Hematopoietic multipotent progenitor cell (in vitro differentiated cells): ENCODE measurements around the gene CCDC174. TPM values are rescaled to one million over a fixed set of nuclear protein-coding genes. Genes with fewer than 3 reads are reported as not detected.
"Not testable (repeated sequence)": the region's sequence is repeated elsewhere in the genome, so short reads cannot be mapped to it uniquely, and the experiment has no call there.

Experiments used
- DNase-seq, 3 donors: peaks; one replicate each; pipeline ENCODE4 v3.0.0-alpha.2; 2011 to 2015; ENCODE audit warnings: low read depth in 2 of 3, low spot score in 2 of 3
- total RNA-seq: library from RNA; depleted of rRNA; stranded (reverse); fragments of >200 nt; gene quantifications from one replicate; pipeline ENCODE4 v1.2.3, GENCODE V29; 2012

Gene CCDC174
- total RNA-seq: 9.7 TPM

GRCh38 chr3:14651440-14652251 lies at the start of gene CCDC174:
Gene CCDC174, plus strand, starts transcription at chr3:14651762. Its CDS starts 75 bp downstream, at chr3:14651837.
- DNase-seq: peak; percentile 92 to 100 (median 99)

GRCh38 chr3:14602006-14602803 lies 49.4 kb upstream of the CCDC174 start:
- DNase-seq: no peak

- no peak for DNase-seq
These were observed 48.5 kb upstream of the CCDC174 start for GRCh38 chr3:14602804-14603644.

- DNase-seq: no peak
These were observed 46.5 kb upstream of the CCDC174 start for GRCh38 chr3:14605067-14605466.

- DNase-seq: no peak
These were observed 45.8 kb upstream of the CCDC174 start for GRCh38 chr3:14605744-14606143.

GRCh38 chr3:14606669-14607339 lies 44.8 kb upstream of the CCDC174 start:
- DNase-seq: no peak

GRCh38 chr3:14608298-14608697 lies 43.3 kb upstream of the CCDC174 start:
- DNase-seq: no peak

- not testable (repeated sequence) for DNase-seq
These were observed 42.5 kb upstream of the CCDC174 start for GRCh38 chr3:14609058-14609457.

GRCh38 chr3:14609506-14609905 lies 42.1 kb upstream of the CCDC174 start:
- DNase-seq: no peak

- no peak for DNase-seq
These were observed 41.6 kb upstream of the CCDC174 start for GRCh38 chr3:14609941-14610340.

GRCh38 chr3:14614189-14614588 lies 37.4 kb upstream of the CCDC174 start:
- no peak for DNase-seq

- DNase-seq: no peak
These were observed 36.7 kb upstream of the CCDC174 start for GRCh38 chr3:14614862-14615261.

GRCh38 chr3:14616606-14617507 lies 34.7 kb upstream of the CCDC174 start:
- DNase-seq: no peak

- no peak for DNase-seq
These were observed 34.0 kb upstream of the CCDC174 start for GRCh38 chr3:14617508-14618023.

GRCh38 chr3:14619605-14620004 lies 32.0 kb upstream of the CCDC174 start:
- DNase-seq: no peak

- DNase-seq: no peak
These were observed 31.1 kb upstream of the CCDC174 start for GRCh38 chr3:14620512-14620911.

GRCh38 chr3:14621093-14621492 lies 30.5 kb upstream of the CCDC174 start:
- DNase-seq: no peak

- DNase-seq: no peak
These were observed 29.2 kb upstream of the CCDC174 start for GRCh38 chr3:14622368-14622767.

- DNase-seq: no peak
These were observed 28.0 kb upstream of the CCDC174 start for GRCh38 chr3:14623569-14624051.
